ENCODE measurements around the gene CYB5R3. TPM values are rescaled to one million over a fixed set of nuclear protein-coding genes. Genes with fewer than 3 reads are reported as not detected.

CYB5R3 gene
- total and polyA plus RNA-seq, 4 donors = 49.4 to 210 (median 134) TPM

- H3K9ac ChIP-seq (ENCODE audit: low read depth in 1 of 2, low read length in 2 of 2) = no peak overlapping the region
- H3K4me3 ChIP-seq (ENCODE audit: low read depth in 1 of 3, low read length in 3 of 3) = no peak overlapping the region
- WGBS = 94% methylated on average over 2 of the region's 2 CpGs
- peaks cover 0 to 19% (median 5%) of the 10 kb centered on the region in 4 donors for H3K4me1 ChIP-seq (ENCODE audit: control insufficient read depth in 4 of 4, insufficient read depth in 4 of 4, low read length in 3 of 4)
- DNase-seq (ENCODE audit: low spot score) = no peak
- no peak for TF ChIP-seq JUND (IDR thresholded peaks at IDR 0.05)
- TF ChIP-seq MAX (IDR thresholded peaks at IDR 0.05) = no peak
- no peak for TF ChIP-seq FOXA2 (IDR thresholded peaks at IDR 0.05)
- no peak for TF ChIP-seq HNF4G (IDR thresholded peaks at IDR 0.05)
- TF ChIP-seq EGR1 (IDR thresholded peaks at IDR 0.05; ENCODE audit: low read depth in 2 of 2) = no peak
- TF ChIP-seq SP1 (IDR thresholded peaks at IDR 0.05) = no peak
- TF ChIP-seq GABPA (IDR thresholded peaks at IDR 0.05 in 1 of 2, conservative IDR thresholded peaks at IDR 0.05 in 1 of 2) = no peak
- H3K9me3 ChIP-seq (ENCODE audit: control insufficient read depth in 4 of 4, low read length in 3 of 4) = no peaks in the 10 kb centered on the region
- H3K36me3 ChIP-seq (ENCODE audit: control insufficient read depth in 4 of 4, insufficient read depth in 3 of 4, low read depth in 1 of 4, low read length in 3 of 4) = peaks cover 6 to 38% (median 27%) of the 10 kb centered on the region in 4 donors
- no peaks in the 10 kb centered on the region for H3K27me3 ChIP-seq (ENCODE audit: control insufficient read depth in 4 of 4, insufficient read depth in 4 of 4, low read length in 3 of 4)
- no peak overlapping the region for H3K27ac ChIP-seq (ENCODE audit: low read depth in 1 of 2, low read length in 2 of 2)
Observed at GRCh38 chr22:42603427-42603826, 45.8 kb downstream of the CYB5R3 start.

- peak overlapping the region in 1 of 2 donors; percentile 32 for H3K9ac ChIP-seq (ENCODE audit: low read depth in 1 of 2, low read length in 2 of 2)
- H3K9me3 ChIP-seq (ENCODE audit: control insufficient read depth in 4 of 4, low read length in 3 of 4) = no peaks in the 10 kb centered on the region
- no peak for DNase-seq (ENCODE audit: low spot score)
- WGBS = 54% methylated on average over 2 of the region's 2 CpGs
- no peak overlapping the region for H3K4me3 ChIP-seq (ENCODE audit: low read depth in 1 of 3, low read length in 3 of 3)
- peaks cover 0 to 19% (median 5%) of the 10 kb centered on the region in 4 donors for H3K4me1 ChIP-seq (ENCODE audit: control insufficient read depth in 4 of 4, insufficient read depth in 4 of 4, low read length in 3 of 4)
- no peak for TF ChIP-seq ATF3 (IDR thresholded peaks at IDR 0.05)
- peaks cover 9 to 40% (median 28%) of the 10 kb centered on the region in 4 donors for H3K36me3 ChIP-seq (ENCODE audit: control insufficient read depth in 4 of 4, insufficient read depth in 3 of 4, low read depth in 1 of 4, low read length in 3 of 4)
- H3K27ac ChIP-seq (ENCODE audit: low read depth in 1 of 2, low read length in 2 of 2) = no peak overlapping the region
- no peaks in the 10 kb centered on the region for H3K27me3 ChIP-seq (ENCODE audit: control insufficient read depth in 4 of 4, insufficient read depth in 4 of 4, low read length in 3 of 4)
Observed at GRCh38 chr22:42602470-42602869, 46.7 kb downstream of the CYB5R3 start.

DNA sequence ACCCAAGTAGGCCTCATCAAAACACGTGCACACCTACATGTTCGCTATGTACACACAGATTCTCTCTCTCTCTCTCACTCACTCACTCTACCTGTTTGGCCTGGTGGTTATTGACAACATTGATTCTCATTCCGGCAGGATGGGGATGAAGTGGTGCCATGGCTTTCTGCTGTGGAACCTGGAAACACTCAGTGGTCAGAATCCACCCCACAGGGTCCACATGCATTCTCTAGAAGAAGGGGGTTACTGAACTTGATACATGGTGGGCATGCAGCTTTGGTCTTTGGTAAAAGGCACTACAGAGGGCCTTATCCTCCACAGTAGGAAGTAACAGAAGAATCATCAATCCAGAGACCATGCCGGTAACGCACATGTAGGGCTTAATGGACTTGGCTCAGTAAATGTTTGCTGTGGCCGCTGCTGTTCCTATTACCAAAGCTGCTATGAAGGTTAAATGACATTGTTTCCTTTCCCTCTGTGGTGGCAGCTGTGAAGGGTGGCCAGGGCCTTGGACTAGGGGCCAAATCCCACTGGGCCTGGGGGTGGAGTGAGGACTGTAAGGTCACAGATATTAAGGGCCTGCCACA is 47.2 kb downstream of the CYB5R3 start:
- H3K9me3 ChIP-seq (ENCODE audit: control insufficient read depth in 4 of 4, low read length in 3 of 4) = no peaks in the 10 kb centered on the region

More for the DNA sequence above, 47.2 kb downstream of the CYB5R3 start:
- DNase-seq (ENCODE audit: low spot score) = no peak
- TF ChIP-seq RAD21 (IDR thresholded peaks at IDR 0.05) (peak in 1 of 2 donors; percentile 22), JUND (IDR thresholded peaks at IDR 0.05) (no peak), YY1 (IDR thresholded peaks at IDR 0.05) (no peak), EGR1 (IDR thresholded peaks at IDR 0.05; ENCODE audit: low read depth in 2 of 2) (no peak), RXRA (IDR thresholded peaks at IDR 0.05) (peak; percentile 64 to 69), SP1 (IDR thresholded peaks at IDR 0.05) (peak; percentile 56), FOXA1 (IDR thresholded peaks at IDR 0.05) (no peak), MAX (IDR thresholded peaks at IDR 0.05) (peak; percentile 78), CTCF (IDR thresholded peaks at IDR 0.05; ENCODE audit: low read depth, low read length, missing input control) (no peak), TAF1 (conservative IDR thresholded peaks at IDR 0.05) (no peak), HNF4A (conservative IDR thresholded peaks at IDR 0.05) (peak; percentile 78 to 91), FOXA2 (IDR thresholded peaks at IDR 0.05) (no peak), GABPA (IDR thresholded peaks at IDR 0.05 in 1 of 2, conservative IDR thresholded peaks at IDR 0.05 in 1 of 2) (peak in 1 of 2 donors; percentile 39), ATF3 (IDR thresholded peaks at IDR 0.05) (no peak), HNF4G (IDR thresholded peaks at IDR 0.05) (peak; percentile 25), NR2F2 (IDR thresholded peaks at IDR 0.05) (no peak)
- TF ChIP-seq, protein P1, sequence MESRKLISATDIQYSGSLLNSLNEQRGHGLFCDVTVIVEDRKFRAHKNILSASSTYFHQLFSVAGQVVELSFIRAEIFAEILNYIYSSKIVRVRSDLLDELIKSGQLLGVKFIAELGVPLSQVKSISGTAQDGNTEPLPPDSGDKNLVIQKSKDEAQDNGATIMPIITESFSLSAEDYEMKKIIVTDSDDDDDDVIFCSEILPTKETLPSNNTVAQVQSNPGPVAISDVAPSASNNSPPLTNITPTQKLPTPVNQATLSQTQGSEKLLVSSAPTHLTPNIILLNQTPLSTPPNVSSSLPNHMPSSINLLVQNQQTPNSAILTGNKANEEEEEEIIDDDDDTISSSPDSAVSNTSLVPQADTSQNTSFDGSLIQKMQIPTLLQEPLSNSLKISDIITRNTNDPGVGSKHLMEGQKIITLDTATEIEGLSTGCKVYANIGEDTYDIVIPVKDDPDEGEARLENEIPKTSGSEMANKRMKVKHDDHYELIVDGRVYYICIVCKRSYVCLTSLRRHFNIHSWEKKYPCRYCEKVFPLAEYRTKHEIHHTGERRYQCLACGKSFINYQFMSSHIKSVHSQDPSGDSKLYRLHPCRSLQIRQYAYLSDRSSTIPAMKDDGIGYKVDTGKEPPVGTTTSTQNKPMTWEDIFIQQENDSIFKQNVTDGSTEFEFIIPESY (IDR thresholded peaks at IDR 0.05) = no peak
- TF ChIP-seq, protein P2, sequence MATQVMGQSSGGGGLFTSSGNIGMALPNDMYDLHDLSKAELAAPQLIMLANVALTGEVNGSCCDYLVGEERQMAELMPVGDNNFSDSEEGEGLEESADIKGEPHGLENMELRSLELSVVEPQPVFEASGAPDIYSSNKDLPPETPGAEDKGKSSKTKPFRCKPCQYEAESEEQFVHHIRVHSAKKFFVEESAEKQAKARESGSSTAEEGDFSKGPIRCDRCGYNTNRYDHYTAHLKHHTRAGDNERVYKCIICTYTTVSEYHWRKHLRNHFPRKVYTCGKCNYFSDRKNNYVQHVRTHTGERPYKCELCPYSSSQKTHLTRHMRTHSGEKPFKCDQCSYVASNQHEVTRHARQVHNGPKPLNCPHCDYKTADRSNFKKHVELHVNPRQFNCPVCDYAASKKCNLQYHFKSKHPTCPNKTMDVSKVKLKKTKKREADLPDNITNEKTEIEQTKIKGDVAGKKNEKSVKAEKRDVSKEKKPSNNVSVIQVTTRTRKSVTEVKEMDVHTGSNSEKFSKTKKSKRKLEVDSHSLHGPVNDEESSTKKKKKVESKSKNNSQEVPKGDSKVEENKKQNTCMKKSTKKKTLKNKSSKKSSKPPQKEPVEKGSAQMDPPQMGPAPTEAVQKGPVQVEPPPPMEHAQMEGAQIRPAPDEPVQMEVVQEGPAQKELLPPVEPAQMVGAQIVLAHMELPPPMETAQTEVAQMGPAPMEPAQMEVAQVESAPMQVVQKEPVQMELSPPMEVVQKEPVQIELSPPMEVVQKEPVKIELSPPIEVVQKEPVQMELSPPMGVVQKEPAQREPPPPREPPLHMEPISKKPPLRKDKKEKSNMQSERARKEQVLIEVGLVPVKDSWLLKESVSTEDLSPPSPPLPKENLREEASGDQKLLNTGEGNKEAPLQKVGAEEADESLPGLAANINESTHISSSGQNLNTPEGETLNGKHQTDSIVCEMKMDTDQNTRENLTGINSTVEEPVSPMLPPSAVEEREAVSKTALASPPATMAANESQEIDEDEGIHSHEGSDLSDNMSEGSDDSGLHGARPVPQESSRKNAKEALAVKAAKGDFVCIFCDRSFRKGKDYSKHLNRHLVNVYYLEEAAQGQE (IDR thresholded peaks at IDR 0.05) = peak; percentile 13
- 61% methylated on average over 6 of the region's 6 CpGs for WGBS
- Histone ChIP-seq H3K27me3 (ENCODE audit: control insufficient read depth in 4 of 4, insufficient read depth in 4 of 4, low read length in 3 of 4) (no peaks in the 10 kb centered on the region), H3K4me1 (ENCODE audit: control insufficient read depth in 4 of 4, insufficient read depth in 4 of 4, low read length in 3 of 4) (peaks cover 0 to 19% (median 5%) of the 10 kb centered on the region in 4 donors), H3K4me3 (ENCODE audit: low read depth in 1 of 3, low read length in 3 of 3) (no peak overlapping the region), H3K36me3 (ENCODE audit: control insufficient read depth in 4 of 4, insufficient read depth in 3 of 4, low read depth in 1 of 4, low read length in 3 of 4) (peaks cover 13 to 45% (median 33%) of the 10 kb centered on the region in 4 donors), H3K27ac (ENCODE audit: low read depth in 1 of 2, low read length in 2 of 2) (no peak overlapping the region), H3K9ac (ENCODE audit: low read depth in 1 of 2, low read length in 2 of 2) (no peak overlapping the region)

Measured in liver (tissue), 9 donors.